Tibial nerve (tissue), 4 donors: ENCODE measurements around the gene SFMBT2. TPM values are rescaled to one million over a fixed set of nuclear protein-coding genes. Genes with fewer than 3 reads are reported as not detected.

Experiments
- DNase-seq, 2 donors: peaks; one replicate each; pipeline ENCODE4 v3.0.0-alpha.2; 2019; ENCODE audit warnings: low spot score in 2 of 2
- H3K27ac ChIP-seq, 4 donors: fragments of 200-600 bp; sonication (generic) in 3 of 4; one replicate each; pipeline ENCODE4 v1.5.1; 2017 to 2019; ENCODE audit warnings: mild to moderate bottlenecking in 1 of 4
- H3K27me3 ChIP-seq, 2 donors: fragments of 200-600 bp; sonication (generic) in 1 of 2; one replicate each; pipeline versions ENCODE4 v1.5.1 to v1.6.0; 2017 to 2019
- H3K36me3 ChIP-seq, 3 donors: fragments of 200-600 bp; sonication (generic); one replicate each; pipeline ENCODE4 v1.5.1; 2018 to 2019
- H3K4me1 ChIP-seq, 4 donors: fragments of 200-600 bp; sonication (generic) in 3 of 4; one replicate each; pipeline ENCODE4 v1.5.1; 2017 to 2019
- H3K4me3 ChIP-seq, 4 donors: fragments of 200-600 bp; sonication (generic) in 3 of 4; one replicate each; pipeline ENCODE4 v1.5.1; 2017 to 2019; ENCODE audit warnings: mild to moderate bottlenecking in 1 of 4, moderate library complexity in 1 of 4
- H3K9me3 ChIP-seq, 4 donors: fragments of 200-600 bp; sonication (generic) in 3 of 4; one replicate each; pipeline ENCODE4 v1.5.1; 2017 to 2019
- EP300 ChIP-seq, 2 donors: sonication (generic); formaldehyde crosslinking; IDR thresholded peaks; one replicate each; pipeline ENCODE4 v1.6.1; 2017; ENCODE audit warnings: antibody characterized with exemption in 2 of 2, mild to moderate bottlenecking in 1 of 2
- POLR2A ChIP-seq, 2 donors: fragments of 450-650 bp; IDR thresholded peaks; one replicate each; pipeline ENCODE4 v1.6.1; 2017; ENCODE audit warnings: antibody characterized with exemption in 2 of 2, mild to moderate bottlenecking in 2 of 2, moderate library complexity in 2 of 2
- WGBS, 2 donors: methylation state at CpG; one replicate each; pipeline ENCODE4 v1.1.5; 2018; 5-methylcytosine and 5-hydroxymethylcytosine counted together
- total RNA-seq, 4 donors: library from RNA; depleted of rRNA; stranded (reverse); fragments of >200 nt; gene quantifications; one replicate each; pipeline ENCODE4 v1.1.0, GENCODE V29; 2016
- TF ChIP-seq, protein P1 (sequence below), 5 experiments: fragments of 200-600 bp in 3 of 5; fragments of 450-650 bp in 2 of 5; sonication (generic) in 3 of 5; IDR thresholded peaks; one replicate each; pipeline ENCODE4 v1.5.1; 2016 to 2019; ENCODE audit warnings: antibody characterized with exemption in 5 of 5, mild to moderate bottlenecking in 3 of 5, moderate library complexity in 2 of 5

SFMBT2 gene
- total RNA-seq, 4 donors from 2014 or later = 10.2 to 24.0 (median 15.4) TPM

DNA sequence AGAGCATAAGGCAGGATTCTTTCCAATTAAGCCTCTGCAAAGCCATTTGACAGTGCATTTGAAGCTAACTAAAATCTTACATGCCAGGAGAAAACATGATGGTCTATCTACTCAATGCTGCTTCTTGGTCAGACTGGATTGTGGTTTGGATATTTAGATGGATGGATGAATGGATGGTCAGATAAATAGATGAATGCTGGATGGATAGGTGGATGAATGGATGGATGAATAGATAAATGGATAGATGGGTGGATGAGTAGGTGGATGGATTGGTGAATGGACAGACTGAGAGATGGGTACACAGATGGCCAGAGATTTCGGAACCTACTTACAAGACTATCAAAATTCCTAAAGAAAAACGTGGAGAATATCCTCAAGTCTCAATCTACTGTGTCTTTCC lies 127.6 kb downstream of the SFMBT2 start:
- whole genome bisulfite sequencing, 2 donors = 85 to 91% methylated on average over 2 of the region's 2 CpGs
- H3K27ac ChIP-seq = no peak overlapping the region
- TF ChIP-seq EP300 (IDR thresholded peaks at IDR 0.05) = no peak
- TF ChIP-seq POLR2A (IDR thresholded peaks at IDR 0.05) = no peak
- TF ChIP-seq, protein P1, sequence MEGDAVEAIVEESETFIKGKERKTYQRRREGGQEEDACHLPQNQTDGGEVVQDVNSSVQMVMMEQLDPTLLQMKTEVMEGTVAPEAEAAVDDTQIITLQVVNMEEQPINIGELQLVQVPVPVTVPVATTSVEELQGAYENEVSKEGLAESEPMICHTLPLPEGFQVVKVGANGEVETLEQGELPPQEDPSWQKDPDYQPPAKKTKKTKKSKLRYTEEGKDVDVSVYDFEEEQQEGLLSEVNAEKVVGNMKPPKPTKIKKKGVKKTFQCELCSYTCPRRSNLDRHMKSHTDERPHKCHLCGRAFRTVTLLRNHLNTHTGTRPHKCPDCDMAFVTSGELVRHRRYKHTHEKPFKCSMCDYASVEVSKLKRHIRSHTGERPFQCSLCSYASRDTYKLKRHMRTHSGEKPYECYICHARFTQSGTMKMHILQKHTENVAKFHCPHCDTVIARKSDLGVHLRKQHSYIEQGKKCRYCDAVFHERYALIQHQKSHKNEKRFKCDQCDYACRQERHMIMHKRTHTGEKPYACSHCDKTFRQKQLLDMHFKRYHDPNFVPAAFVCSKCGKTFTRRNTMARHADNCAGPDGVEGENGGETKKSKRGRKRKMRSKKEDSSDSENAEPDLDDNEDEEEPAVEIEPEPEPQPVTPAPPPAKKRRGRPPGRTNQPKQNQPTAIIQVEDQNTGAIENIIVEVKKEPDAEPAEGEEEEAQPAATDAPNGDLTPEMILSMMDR (IDR thresholded peaks at IDR 0.05) = no peak

DNA sequence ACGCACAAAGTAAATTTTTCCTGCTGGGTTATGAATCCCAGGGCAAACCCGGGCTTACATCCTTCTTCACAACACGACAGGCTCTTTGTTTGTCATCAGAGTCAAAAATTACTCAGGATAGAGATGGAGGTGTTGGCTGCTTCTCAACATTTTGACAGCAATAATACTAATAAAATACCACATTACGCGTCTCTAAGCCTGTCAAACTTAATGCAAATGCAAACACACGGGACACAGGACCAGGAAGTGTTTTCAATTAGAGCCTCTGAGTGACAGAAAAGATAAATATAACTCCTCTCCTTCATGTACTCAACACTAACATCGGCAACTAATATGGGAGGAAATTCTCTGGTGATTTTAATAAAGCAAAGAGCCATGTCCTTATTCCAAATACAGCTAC lies 128.4 kb downstream of the SFMBT2 start:
- TF ChIP-seq, protein P1 (IDR thresholded peaks at IDR 0.05) = no peak
- TF ChIP-seq POLR2A (IDR thresholded peaks at IDR 0.05) = no peak
- no peak for TF ChIP-seq EP300 (IDR thresholded peaks at IDR 0.05)
- Histone ChIP-seq H3K9me3 (no peaks in the 10 kb centered on the region), H3K27ac (no peak overlapping the region), H3K27me3 (no peaks in the 10 kb centered on the region), H3K4me1 (no peaks in the 10 kb centered on the region), H3K4me3 (no peak overlapping the region), H3K36me3 (peaks cover 0 to 5% (median 0%) of the 10 kb centered on the region in 3 donors)
- DNase-seq = no peak
- WGBS, 2 donors = 85 to 86% methylated on average over 7 of the region's 7 CpGs

More for the DNA sequence above, 127.6 kb downstream of the SFMBT2 start:
- DNase-seq = no peak
- Histone ChIP-seq H3K27me3 (no peaks in the 10 kb centered on the region), H3K36me3 (peaks cover 0 to 5% (median 0%) of the 10 kb centered on the region in 3 donors), H3K9me3 (no peaks in the 10 kb centered on the region), H3K4me1 (no peaks in the 10 kb centered on the region), H3K4me3 (no peak overlapping the region)

DNA sequence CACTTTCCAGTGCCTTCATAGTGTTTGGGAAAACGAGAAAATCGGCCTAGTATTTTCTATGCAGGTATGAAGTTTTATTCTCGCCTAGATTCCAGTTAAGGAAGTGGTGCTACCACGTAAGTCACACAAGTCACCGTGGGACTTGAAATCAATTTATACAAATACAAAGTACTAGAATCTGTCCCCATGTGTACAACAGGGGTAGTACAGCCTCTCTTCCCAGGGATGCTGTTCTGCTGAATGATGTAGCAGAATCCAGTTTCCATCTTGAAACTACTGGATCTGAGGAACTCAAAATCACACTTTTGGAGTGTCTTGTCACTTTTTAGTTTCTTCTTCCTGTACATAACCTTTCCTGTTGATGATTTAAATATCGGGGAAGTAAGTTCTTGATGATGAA lies 129.4 kb downstream of the SFMBT2 start:
- 88 to 91% methylated on average over 6 of the region's 6 CpGs for WGBS, 2 donors
- TF ChIP-seq, protein P1 (IDR thresholded peaks at IDR 0.05) = no peak
- TF ChIP-seq POLR2A (IDR thresholded peaks at IDR 0.05) (no peak), EP300 (IDR thresholded peaks at IDR 0.05) (no peak)

DNA sequence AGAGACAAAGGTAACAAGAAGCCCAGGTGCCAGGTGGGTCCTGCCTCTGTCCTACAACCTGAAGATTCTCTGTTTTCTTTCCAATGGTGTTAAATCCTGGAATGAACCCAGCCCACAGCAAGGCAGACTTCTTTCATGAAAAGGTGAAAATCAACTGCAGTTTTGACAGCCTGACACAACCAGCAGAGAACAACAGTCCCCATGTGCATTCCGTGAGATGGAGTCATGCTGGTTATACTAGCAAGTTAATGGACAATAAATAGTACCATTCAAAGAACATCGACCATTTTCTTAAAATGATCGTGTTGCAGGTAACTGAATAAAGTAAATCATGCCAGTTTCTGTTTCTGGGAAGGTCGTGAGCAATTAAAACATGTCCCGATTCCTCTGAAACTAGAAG lies 131.5 kb downstream of the SFMBT2 start:
- H3K4me1 ChIP-seq = no peaks in the 10 kb centered on the region
- H3K4me3 ChIP-seq = no peak overlapping the region
- no peaks in the 10 kb centered on the region for H3K9me3 ChIP-seq
- DNase-seq = no peak
- no peak for TF ChIP-seq POLR2A (IDR thresholded peaks at IDR 0.05)
- H3K27me3 ChIP-seq = no peaks in the 10 kb centered on the region
- H3K36me3 ChIP-seq = peaks cover 0 to 12% (median 0%) of the 10 kb centered on the region in 3 donors
- WGBS, 2 donors = 81 to 85% methylated on average over 5 of the region's 5 CpGs
- no peak overlapping the region for H3K27ac ChIP-seq

More for the DNA sequence above, 129.4 kb downstream of the SFMBT2 start:
- H3K27me3 ChIP-seq = no peaks in the 10 kb centered on the region
- H3K4me1 ChIP-seq = no peaks in the 10 kb centered on the region
- no peak for DNase-seq
- H3K9me3 ChIP-seq = no peaks in the 10 kb centered on the region
- no peak overlapping the region for H3K27ac ChIP-seq
- no peak overlapping the region for H3K4me3 ChIP-seq
- peaks cover 0 to 5% (median 0%) of the 10 kb centered on the region in 3 donors for H3K36me3 ChIP-seq

DNA sequence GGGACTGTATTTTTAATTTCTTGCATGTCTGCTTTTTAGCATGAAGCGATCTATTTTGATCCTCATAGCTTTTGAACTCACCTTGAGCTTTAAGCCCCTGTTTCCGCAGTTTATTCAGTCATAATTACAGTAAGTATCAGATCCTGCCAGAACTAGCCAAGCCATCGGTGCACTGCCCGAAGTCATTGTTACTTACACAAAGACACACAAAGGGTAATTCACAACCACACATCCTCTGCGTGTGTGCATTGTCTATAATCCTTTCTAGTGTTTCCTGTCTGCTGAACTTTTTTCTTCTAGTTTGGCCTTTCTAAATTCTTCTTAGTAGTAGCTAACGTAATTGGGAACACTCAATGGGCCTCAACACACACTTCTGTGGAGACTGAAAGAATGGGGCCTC lies 133.0 kb downstream of the SFMBT2 start:
- H3K9me3 ChIP-seq = no peaks in the 10 kb centered on the region
- WGBS, 2 donors = 63 to 69% methylated on average over 6 of the region's 6 CpGs
- H3K27me3 ChIP-seq = no peaks in the 10 kb centered on the region
- H3K36me3 ChIP-seq = peaks cover 0 to 16% (median 0%) of the 10 kb centered on the region in 3 donors
- H3K4me3 ChIP-seq = no peak overlapping the region
- H3K27ac ChIP-seq = no peak overlapping the region
- TF ChIP-seq, protein P1 (IDR thresholded peaks at IDR 0.05) = no peak
- TF ChIP-seq EP300 (IDR thresholded peaks at IDR 0.05) (no peak), POLR2A (IDR thresholded peaks at IDR 0.05) (no peak)
- no peaks in the 10 kb centered on the region for H3K4me1 ChIP-seq
- no peak for DNase-seq

DNA sequence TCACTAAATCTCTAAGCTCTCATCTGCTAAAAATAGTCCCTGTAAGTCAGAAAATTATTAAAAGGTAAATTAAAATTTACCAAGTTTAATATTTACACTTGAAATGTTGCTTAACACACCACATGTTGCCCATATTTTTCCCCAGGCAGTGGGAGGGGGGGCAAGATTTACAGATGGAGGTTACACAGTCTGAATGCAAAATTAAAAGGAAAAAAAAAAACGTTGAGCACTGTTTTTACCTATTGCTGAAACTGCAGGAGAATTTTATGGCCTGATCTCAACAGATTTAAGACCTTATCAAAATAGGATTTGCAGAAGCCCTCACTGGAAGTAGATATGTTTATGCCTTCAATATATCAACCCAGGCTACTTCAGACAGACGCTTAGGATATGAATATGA lies 133.4 kb downstream of the SFMBT2 start:
- WGBS, 2 donors = 60 to 63% methylated on average over 2 of the region's 2 CpGs
- Histone ChIP-seq H3K27me3 (no peaks in the 10 kb centered on the region), H3K9me3 (no peaks in the 10 kb centered on the region), H3K36me3 (peaks cover 0 to 16% (median 0%) of the 10 kb centered on the region in 3 donors), H3K4me1 (no peaks in the 10 kb centered on the region), H3K4me3 (no peak overlapping the region), H3K27ac (no peak overlapping the region)
- no peak for TF ChIP-seq EP300 (IDR thresholded peaks at IDR 0.05)
- TF ChIP-seq, protein P1 (IDR thresholded peaks at IDR 0.05) = no peak
- no peak for TF ChIP-seq POLR2A (IDR thresholded peaks at IDR 0.05)
- no peak for DNase-seq
